ENCODE measurements around the gene NEBL.

- TF ChIP-seq POLR2AphosphoS5 (IDR thresholded peaks at IDR 0.05; ENCODE audit: borderline replicate concordance, low read depth, low read length) (no peak), EZH2 (IDR thresholded peaks at IDR 0.05) (no peak)
Measured at GRCh38 chr10:20747782-20748181, 149.3 kb downstream of the NEBL start.
